ENCODE results near the gene TLL2. TPM values are rescaled to one million over a fixed set of nuclear protein-coding genes. Genes with fewer than 3 reads are reported as not detected.

TLL2 gene
- total RNA-seq, 4 donors from 2014 or later, result 0.40 to 0.62 TPM; not detected in 2

GRCh38 chr10:96408201-96408600 is 105.5 kb downstream of the TLL2 start:
- no peak overlapping the region for H3K4me3 ChIP-seq
- no peaks in the 10 kb centered on the region for H3K36me3 ChIP-seq
- intact Hi-C loops (cut with DNase I), result no loop called here
- peaks cover 0 to 79% (median 0%) of the 10 kb centered on the region in 4 donors for H3K27me3 ChIP-seq
- DNase-seq, result no peak
- no peaks in the 10 kb centered on the region for H3K9me3 ChIP-seq
- WGBS, 2 donors, result 26 to 50% methylated on average over 1 of the region's 1 CpG
- no peak for TF ChIP-seq POLR2A (IDR thresholded peaks at IDR 0.05)
- TF ChIP-seq CTCF (IDR thresholded peaks at IDR 0.05), result no peak
- H3K27ac ChIP-seq, result no peak overlapping the region
- H3K4me1 ChIP-seq, result peaks cover 0 to 6% (median 0%) of the 10 kb centered on the region in 3 donors

- Histone ChIP-seq H3K27me3 (peaks cover 0 to 77% (median 0%) of the 10 kb centered on the region in 4 donors), H3K36me3 (no peaks in the 10 kb centered on the region), H3K4me3 (no peak overlapping the region), H3K27ac (no peak overlapping the region), H3K9me3 (no peaks in the 10 kb centered on the region), H3K4me1 (peaks cover 0 to 6% (median 0%) of the 10 kb centered on the region in 3 donors)
- WGBS, 2 donors, result 63 to 67% methylated on average over 15 of the region's 15 CpGs
- intact Hi-C loops (cut with DNase I), result no loop called here
- DNase-seq, result no peak
- TF ChIP-seq CTCF (IDR thresholded peaks at IDR 0.05) (no peak), POLR2A (IDR thresholded peaks at IDR 0.05) (no peak)
Measured at GRCh38 chr10:96407560-96408069, 106.1 kb downstream of the TLL2 start.

DNA sequence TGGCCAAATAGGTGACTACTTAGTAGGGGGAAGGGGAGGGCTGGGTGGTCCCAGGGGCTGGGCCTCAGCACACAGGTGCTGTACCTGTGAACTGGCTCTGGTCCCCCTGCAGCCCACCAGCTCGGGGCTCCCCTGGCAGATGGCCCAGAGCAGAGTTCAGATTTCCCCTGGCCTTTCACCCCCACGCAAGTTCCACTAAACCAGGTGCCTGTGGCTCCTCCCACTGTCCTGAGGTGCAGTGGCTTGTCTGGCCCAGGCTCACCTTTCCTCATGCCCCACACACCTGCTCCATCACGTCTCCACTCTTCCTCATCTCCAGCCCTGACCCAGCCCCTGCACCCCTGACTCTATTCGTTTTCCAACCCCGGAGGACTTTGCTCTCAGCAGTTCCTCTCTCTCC is 107.6 kb downstream of the TLL2 start:
- Histone ChIP-seq H3K9me3 (no peaks in the 10 kb centered on the region), H3K36me3 (no peaks in the 10 kb centered on the region), H3K4me1 (peaks cover 0 to 6% (median 0%) of the 10 kb centered on the region in 3 donors), H3K27ac (no peak overlapping the region), H3K4me3 (no peak overlapping the region), H3K27me3 (peaks cover 0 to 77% (median 0%) of the 10 kb centered on the region in 4 donors)
- WGBS, 2 donors, result 63 to 70% methylated on average over 5 of the region's 5 CpGs
- DNase-seq, result no peak
- no peak for TF ChIP-seq CTCF (IDR thresholded peaks at IDR 0.05)
- no peak for TF ChIP-seq POLR2A (IDR thresholded peaks at IDR 0.05)
- intact Hi-C loops (cut with DNase I), result no loop called here

GRCh38 chr10:96402417-96403305 is 111.1 kb downstream of the TLL2 start:
- no peak for TF ChIP-seq POLR2A (IDR thresholded peaks at IDR 0.05)
- TF ChIP-seq CTCF (IDR thresholded peaks at IDR 0.05), result no peak
- Histone ChIP-seq H3K4me1 (peaks cover 0 to 3% (median 0%) of the 10 kb centered on the region in 3 donors), H3K9me3 (no peaks in the 10 kb centered on the region), H3K4me3 (no peak overlapping the region), H3K27me3 (peaks cover 0 to 75% (median 0%) of the 10 kb centered on the region in 4 donors), H3K27ac (no peak overlapping the region), H3K36me3 (no peaks in the 10 kb centered on the region)
- intact Hi-C loops (cut with DNase I), result no loop called here
- 66 to 75% methylated on average over 6 to 13 of the region's 16 CpGs for WGBS, 2 donors
- DNase-seq, result no peak

DNA sequence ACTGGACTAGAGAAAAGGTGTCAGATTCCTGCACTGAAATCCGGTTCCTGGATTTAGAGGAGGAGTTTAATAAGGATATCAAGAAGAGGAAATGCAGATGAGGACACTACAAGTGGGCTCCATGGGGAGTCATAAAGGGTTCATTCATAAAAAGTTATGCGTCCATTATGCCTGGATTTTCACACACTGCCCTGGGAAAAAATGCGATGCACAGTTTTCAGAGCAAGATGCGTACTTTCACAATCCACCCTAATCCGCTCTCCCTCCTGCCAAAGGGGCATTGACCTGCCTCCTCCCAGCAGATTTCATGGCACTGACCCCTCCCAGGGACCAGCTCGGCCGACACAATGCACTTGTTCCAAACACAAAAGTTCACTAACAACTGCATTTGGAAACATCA is 112.7 kb downstream of the TLL2 start:
- Histone ChIP-seq H3K4me1 (no peaks in the 10 kb centered on the region), H3K9me3 (no peaks in the 10 kb centered on the region), H3K27ac (no peak overlapping the region), H3K36me3 (no peaks in the 10 kb centered on the region), H3K27me3 (peaks cover 0 to 72% (median 4%) of the 10 kb centered on the region in 4 donors), H3K4me3 (no peak overlapping the region)
- intact Hi-C loops (cut with DNase I), result no loop called here
- no peak for TF ChIP-seq CTCF (IDR thresholded peaks at IDR 0.05)
- TF ChIP-seq POLR2A (IDR thresholded peaks at IDR 0.05), result no peak
- DNase-seq, result no peak
- 45 to 58% methylated on average over 7 of the region's 7 CpGs for WGBS, 2 donors

Data from esophagus squamous epithelium (tissue), 5 donors.